ENCODE measurements around the gene RASGRP3.

Gene RASGRP3

GRCh38 chr2:33589444-33589843 is 113.0 kb downstream of the RASGRP3 start:
- DNase-seq, result no peak

- no peak for DNase-seq
Observed at GRCh38 chr2:33595385-33595784, 118.9 kb downstream of the RASGRP3 start.

- no peak for DNase-seq
Observed at GRCh38 chr2:33597026-33597425, 120.6 kb downstream of the RASGRP3 start.

- peak; percentile 47 for DNase-seq
Observed at GRCh38 chr2:33598561-33599174, 122.2 kb downstream of the RASGRP3 start.

- DNase-seq, result peak; percentile 98
Observed at GRCh38 chr2:33599175-33599942, 122.9 kb downstream of the RASGRP3 start, which contains the start of gene FAM98A. FAM98A (minus strand) TSS chr2:33599299; CDS start chr2:33599221, 78 bp downstream.

- no peak for DNase-seq
Observed at GRCh38 chr2:33599943-33600192, 123.4 kb downstream of the RASGRP3 start.

- DNase-seq, result peak; percentile 19
Observed at GRCh38 chr2:33602201-33602830, 125.9 kb downstream of the RASGRP3 start.

GRCh38 chr2:33603416-33603815 is 127.0 kb downstream of the RASGRP3 start:
- DNase-seq, result no peak

GRCh38 chr2:33605056-33605455 is 128.6 kb downstream of the RASGRP3 start:
- DNase-seq, result no peak

- DNase-seq, result no peak
Observed at GRCh38 chr2:33606100-33606499, 129.7 kb downstream of the RASGRP3 start.

- DNase-seq, result no peak
Observed at GRCh38 chr2:33606622-33607021, 130.2 kb downstream of the RASGRP3 start.

- no peak for DNase-seq
Observed at GRCh38 chr2:33607251-33607721, 130.8 kb downstream of the RASGRP3 start.

GRCh38 chr2:33607905-33608304 is 131.5 kb downstream of the RASGRP3 start:
- DNase-seq, result no peak

GRCh38 chr2:33614190-33614589 is 137.7 kb downstream of the RASGRP3 start:
- DNase-seq, result no peak
